ENCODE results near the gene UMODL1.

The UMODL1 gene

GRCh38 chr21:42186591-42186990 is 115.5 kb downstream of the UMODL1 start:
- no peak for DNase-seq (ENCODE audit: low read depth in 1 of 2, low spot score in 1 of 2)

GRCh38 chr21:42187976-42188653 is 117.0 kb downstream of the UMODL1 start:
- DNase-seq (ENCODE audit: low read depth in 1 of 2, low spot score in 1 of 2), result peak; percentile 52 to 66

GRCh38 chr21:42188663-42189062 is 117.5 kb downstream of the UMODL1 start:
- no peak for DNase-seq (ENCODE audit: low read depth in 1 of 2, low spot score in 1 of 2)

GRCh38 chr21:42189431-42189830 is 118.3 kb downstream of the UMODL1 start:
- no peak for DNase-seq (ENCODE audit: low read depth in 1 of 2, low spot score in 1 of 2)

GRCh38 chr21:42189860-42190485 is 118.9 kb downstream of the UMODL1 start:
- no peak for DNase-seq (ENCODE audit: low read depth in 1 of 2, low spot score in 1 of 2)

- no peak for DNase-seq (ENCODE audit: low read depth in 1 of 2, low spot score in 1 of 2)
Observed at GRCh38 chr21:42190486-42190863, 119.4 kb downstream of the UMODL1 start.

GRCh38 chr21:42191064-42191463 is 119.9 kb downstream of the UMODL1 start:
- DNase-seq (ENCODE audit: low read depth in 1 of 2, low spot score in 1 of 2), result no peak

GRCh38 chr21:42191696-42192595 is 120.8 kb downstream of the UMODL1 start:
- DNase-seq (ENCODE audit: low read depth in 1 of 2, low spot score in 1 of 2), result no peak

Measured in activated T-helper 1 cell treated with anti-CD3 and anti-CD28 coated beads, Interleukin-2, amount 50 U/mL, for 16 hours (primary cell).